PC-3 (cell line): ENCODE data around the gene RBM26. TPM values are rescaled to one million over a fixed set of nuclear protein-coding genes. Genes with fewer than 3 reads are reported as not detected.

Experiments used
- ATAC-seq: fragments of 200-7000 bp; cut with Tn5 transposase; 2 replicates; pipeline ENCODE4 v1.9.1; 2020; ENCODE audit warnings: mild to moderate bottlenecking, moderate library complexity
- BruUV-seq: library from RNA; stranded (reverse); fragments of 400-500 nt; replicated peaks from 2 replicates; lab custom pipeline; 2021; lab: Mats Ljungman, UMichigan
- CTCF ChIA-PET: fragments of 300-600 bp; sonication (Branson Sonifier 250); formaldehyde crosslinking; loops from one replicate; lab custom pipeline; 2022; ENCODE audit warnings: antibody characterized with exemption; lab: Charles Lee
- POLR2A ChIA-PET: fragments of 300-600 bp; sonication (Branson Sonifier 250); formaldehyde crosslinking; loops from one replicate; lab custom pipeline; 2022; ENCODE audit warnings: antibody characterized with exemption; ENCODE audit not compliant: unreplicated experiment; lab: Charles Lee
- DNase-seq: peaks from one replicate; pipeline ENCODE4 v3.0.0-alpha.2; 2015
- H2AFZ ChIP-seq: fragments of 300-600 bp; sonication (generic); 2 replicates; pipeline ENCODE4 v1.6.0; 2016; ENCODE audit warnings: antibody characterized with exemption, low read length
- H3F3A ChIP-seq: fragments of 300-600 bp; sonication (generic); one replicate; pipeline ENCODE4 v1.6.0; 2017; ENCODE audit warnings: antibody characterized with exemption, low read length, control low read depth, mild to moderate bottlenecking; ENCODE audit not compliant: unreplicated experiment
- H3K27ac ChIP-seq: fragments of 300-600 bp; sonication (generic); 2 replicates; pipeline ENCODE4 v1.5.1; 2016; ENCODE audit warnings: mild to moderate bottlenecking, low read length
- H3K27me3 ChIP-seq: fragments of 300-600 bp; sonication (generic); 2 replicates; pipeline ENCODE4 v1.6.1; 2016; ENCODE audit warnings: low read length, mixed read lengths
- H3K36me3 ChIP-seq: fragments of 300-600 bp; sonication (generic); 2 replicates; pipeline ENCODE4 v1.6.1; 2016; ENCODE audit warnings: low read depth, mixed run types, low read length, mixed read lengths
- H3K4me1 ChIP-seq: fragments of 300-600 bp; sonication (generic); 2 replicates; pipeline ENCODE4 v1.5.1; 2016; ENCODE audit warnings: low read length; ENCODE audit not compliant: insufficient read depth
- H3K4me2 ChIP-seq: fragments of 300-600 bp; sonication (generic); 2 replicates; pipeline ENCODE4 v1.6.0; 2016; ENCODE audit warnings: low read length
- H3K4me3 ChIP-seq: fragments of 300-600 bp; sonication (generic); 2 replicates; pipeline ENCODE4 v1.5.1; 2016; ENCODE audit warnings: mild to moderate bottlenecking, low read length, mixed read lengths
- H3K79me2 ChIP-seq: fragments of 300-600 bp; sonication (generic); 2 replicates; pipeline ENCODE4 v1.6.1; 2017; ENCODE audit warnings: low read length, mixed read lengths
- H3K9ac ChIP-seq: fragments of 300-600 bp; sonication (generic); 2 replicates; pipeline ENCODE4 v1.6.0; 2016; ENCODE audit warnings: mild to moderate bottlenecking, low read length
- H3K9me2 ChIP-seq: fragments of 300-600 bp; sonication (generic); replicated peaks from 2 replicates; pipeline ENCODE4 v1.6.1; 2016; ENCODE audit warnings: mixed run types, low read length, mixed read lengths
- H3K9me3 ChIP-seq: fragments of 300-600 bp; sonication (generic); 2 replicates; pipeline ENCODE4 v1.6.1; 2016; ENCODE audit warnings: low read length, mixed read lengths
- H4K20me1 ChIP-seq: fragments of 300-600 bp; sonication (generic); 2 replicates; pipeline ENCODE4 v1.6.1; 2016; ENCODE audit warnings: low read length, mixed read lengths
- CTCF ChIP-seq: fragments of 300-600 bp; sonication (generic); conservative IDR thresholded peaks from 2 replicates; pipeline ENCODE4 v1.5.1; 2017; ENCODE audit warnings: antibody characterized with exemption, low read depth, mild to moderate bottlenecking, low read length
- EZH2 ChIP-seq: fragments of 300-600 bp; sonication (generic); IDR thresholded peaks from one replicate; pipeline ENCODE4 v1.6.1; 2017; ENCODE audit warnings: antibody characterized with exemption, mild to moderate bottlenecking, low read length; ENCODE audit not compliant: unreplicated experiment
- EZH2phosphoT487 ChIP-seq: fragments of 300-600 bp; sonication (generic); IDR thresholded peaks from 2 replicates; pipeline ENCODE4 v1.6.1; 2018; ENCODE audit warnings: mild to moderate bottlenecking, antibody characterized with exemption, low read length, borderline replicate concordance
- intact Hi-C: fragments of 100-400 bp; cut with micrococcal nuclease; formaldehyde crosslinking; loops from 2 replicates; pipeline ENCODE4 v1.9.0; 2023
- total RNA-seq: library from RNA; depleted of rRNA; stranded (reverse); fragments of >200 nt; gene quantifications from 2 replicates; pipeline ENCODE4 v1.2.3, GENCODE V29; 2014

RBM26 gene
- total RNA-seq, 1 experiment from 2014 or later: 16.1 TPM

- Histone ChIP-seq H4K20me1 (0 out of 2 replicates have a peak, but pooled peaks cover 3% of the 10 kb centered on the region), H3K36me3 (peaks cover 23% of the 10 kb centered on the region; the same call in 1 of the 2 replicates), H2AFZ (no peak overlapping the region), H3K4me3 (no peak overlapping the region), H3K4me2 (no peak overlapping the region), H3K9me2 (no peaks in the 10 kb centered on the region), H3K27ac (no peak overlapping the region), H3K9ac (no peak overlapping the region), H3K79me2 (no peaks in the 10 kb centered on the region), H3K9me3 (no peaks in the 10 kb centered on the region), H3K27me3 (no peaks in the 10 kb centered on the region), H3K4me1 (no peaks in the 10 kb centered on the region), H3F3A (no peaks in the 10 kb centered on the region)
- POLR2A ChIA-PET: no interaction called here
- intact Hi-C loops: no loop called here
- no peak for DNase-seq
- TF ChIP-seq EZH2phosphoT487 (no peak), EZH2 (no peak), CTCF (no peak)
- ATAC-seq: no peak
- no TSS peak for BruUV-seq
- CTCF ChIA-PET: no interaction called here
These were observed 36.8 kb downstream of the RBM26 start for GRCh38 chr13:79369226-79369625.

GRCh38 chr13:79365981-79366380 lies 40.1 kb downstream of the RBM26 start:
- Histone ChIP-seq H3K27me3 (no peaks in the 10 kb centered on the region), H3K79me2 (no peaks in the 10 kb centered on the region), H3K4me3 (no peak overlapping the region), H4K20me1 (no peaks in the 10 kb centered on the region), H3K4me2 (no peak overlapping the region), H3K4me1 (no peaks in the 10 kb centered on the region), H3K36me3 (peaks cover 40% of the 10 kb centered on the region), H3K9ac (no peak overlapping the region), H3K9me3 (no peaks in the 10 kb centered on the region), H3K9me2 (no peaks in the 10 kb centered on the region), H3F3A (no peaks in the 10 kb centered on the region), H2AFZ (no peak overlapping the region), H3K27ac (no peak overlapping the region)
- ChIA-PET CTCF (no interaction called here), POLR2A (no interaction called here)
- TF ChIP-seq EZH2phosphoT487: no peak
- no peak for TF ChIP-seq EZH2
- TF ChIP-seq CTCF: no peak
- no peak for ATAC-seq
- intact Hi-C loops: no loop called here
- no TSS peak for BruUV-seq
- no peak for DNase-seq

GRCh38 chr13:79361299-79361698 lies 44.8 kb downstream of the RBM26 start:
- Histone ChIP-seq H3K9ac (no peak overlapping the region), H3K4me2 (no peak overlapping the region), H3K79me2 (no peaks in the 10 kb centered on the region), H3K36me3 (peaks cover 40% of the 10 kb centered on the region), H3K27me3 (no peaks in the 10 kb centered on the region), H3K4me3 (no peak overlapping the region), H3K27ac (no peak overlapping the region), H4K20me1 (no peaks in the 10 kb centered on the region), H3F3A (no peaks in the 10 kb centered on the region), H2AFZ (no peak overlapping the region), H3K4me1 (no peaks in the 10 kb centered on the region), H3K9me3 (no peaks in the 10 kb centered on the region), H3K9me2 (no peaks in the 10 kb centered on the region)
- intact Hi-C loops: no loop called here
- no peak for ATAC-seq
- TF ChIP-seq EZH2phosphoT487 (no peak), CTCF (no peak)
- no peak for DNase-seq
- CTCF ChIA-PET: no interaction called here
- POLR2A ChIA-PET: no interaction called here
- BruUV-seq: no TSS peak
